DMS153 (cell line): ENCODE measurements around the gene DSC2.
"Not testable (repeated sequence)": the region's sequence is repeated elsewhere in the genome, so short reads cannot be mapped to it uniquely, and the experiment has no call there.

Experiments
- DNase-seq: peaks from one replicate; lab custom pipeline; 2025; lab: John Stamatoyannopoulos, UW

Gene DSC2

DNA sequence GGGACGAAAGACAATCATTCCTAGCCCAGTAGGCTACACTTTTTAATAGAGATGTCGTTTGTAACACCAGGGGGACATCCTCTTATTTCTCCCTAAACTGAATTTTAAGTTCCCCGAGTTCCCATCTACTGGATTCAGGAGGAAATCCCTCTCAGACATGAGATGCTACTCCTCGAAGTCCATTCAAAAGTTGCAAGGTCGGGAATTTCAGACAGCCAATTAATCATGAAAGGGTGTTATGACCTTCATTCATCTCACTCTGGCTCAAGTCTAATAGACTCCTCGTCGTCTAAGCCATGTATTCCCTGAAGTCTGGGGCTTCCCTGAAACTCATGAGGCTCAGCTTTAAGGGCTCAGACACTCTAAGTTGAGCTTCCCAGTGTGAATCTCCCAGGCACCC is 58.5 kb downstream of the DSC2 start:
- no peak for DNase-seq

DNA sequence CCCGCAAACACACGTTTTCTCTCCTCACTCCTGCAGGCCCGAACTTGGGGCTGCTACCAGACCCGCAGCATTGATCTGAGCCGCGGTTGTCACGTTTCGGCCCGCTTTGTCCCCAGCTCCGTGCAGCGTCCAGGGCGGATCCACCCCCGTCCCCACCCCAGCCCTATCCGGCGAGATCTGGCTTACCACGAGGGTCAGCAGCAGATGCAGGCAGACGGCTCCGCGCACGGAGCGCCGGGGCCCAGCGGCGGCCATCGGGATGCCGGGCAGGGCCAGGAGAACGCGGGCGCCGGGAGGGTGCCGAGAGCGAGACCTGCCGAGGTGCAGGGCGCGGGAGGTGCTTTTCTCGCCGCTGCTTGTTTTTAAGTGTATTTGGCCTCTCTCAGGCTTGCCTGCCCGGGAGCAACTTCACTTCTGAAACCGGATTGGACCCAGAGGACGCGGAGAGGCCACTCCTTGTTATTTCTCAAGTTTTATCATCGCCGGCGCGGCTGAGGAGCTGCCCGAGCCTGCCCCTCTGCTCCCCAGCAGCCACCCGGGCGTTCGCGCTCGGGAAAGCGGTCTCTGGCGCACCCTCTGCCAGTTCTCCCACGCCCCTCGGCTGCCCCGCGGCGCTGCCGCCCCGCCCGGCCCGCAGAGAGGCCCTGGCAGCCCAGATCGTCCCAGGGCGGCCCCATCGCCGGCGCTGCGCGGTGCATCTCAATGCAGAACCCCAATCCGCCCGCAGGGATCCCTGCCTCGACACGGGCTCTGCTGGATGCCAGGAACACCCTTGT is 59.6 kb downstream of the DSC2 start, which contains the start of gene DSC3:
Gene DSC3 (minus strand): TSS at position 337 of the 776 bp plus-strand sequence. CDS start 82 bp downstream, at position 255.
- no peak for DNase-seq

DNA sequence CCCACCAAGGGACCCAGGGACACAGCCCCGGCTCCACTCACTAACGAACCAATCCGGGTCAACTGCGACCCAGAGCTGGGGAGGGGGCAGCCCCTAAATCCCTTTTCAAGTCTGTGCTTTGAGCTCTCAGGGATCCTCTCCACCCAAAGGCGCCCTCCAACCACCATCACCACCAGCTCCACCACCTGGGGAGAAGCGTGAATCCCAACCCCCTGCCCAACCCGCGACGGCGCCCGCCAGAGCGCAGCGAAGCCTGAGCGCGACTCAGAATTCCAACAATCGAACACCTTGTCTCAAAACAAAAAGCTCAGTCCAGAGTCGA is 60.2 kb downstream of the DSC2 start:
- no peak for DNase-seq

DNA sequence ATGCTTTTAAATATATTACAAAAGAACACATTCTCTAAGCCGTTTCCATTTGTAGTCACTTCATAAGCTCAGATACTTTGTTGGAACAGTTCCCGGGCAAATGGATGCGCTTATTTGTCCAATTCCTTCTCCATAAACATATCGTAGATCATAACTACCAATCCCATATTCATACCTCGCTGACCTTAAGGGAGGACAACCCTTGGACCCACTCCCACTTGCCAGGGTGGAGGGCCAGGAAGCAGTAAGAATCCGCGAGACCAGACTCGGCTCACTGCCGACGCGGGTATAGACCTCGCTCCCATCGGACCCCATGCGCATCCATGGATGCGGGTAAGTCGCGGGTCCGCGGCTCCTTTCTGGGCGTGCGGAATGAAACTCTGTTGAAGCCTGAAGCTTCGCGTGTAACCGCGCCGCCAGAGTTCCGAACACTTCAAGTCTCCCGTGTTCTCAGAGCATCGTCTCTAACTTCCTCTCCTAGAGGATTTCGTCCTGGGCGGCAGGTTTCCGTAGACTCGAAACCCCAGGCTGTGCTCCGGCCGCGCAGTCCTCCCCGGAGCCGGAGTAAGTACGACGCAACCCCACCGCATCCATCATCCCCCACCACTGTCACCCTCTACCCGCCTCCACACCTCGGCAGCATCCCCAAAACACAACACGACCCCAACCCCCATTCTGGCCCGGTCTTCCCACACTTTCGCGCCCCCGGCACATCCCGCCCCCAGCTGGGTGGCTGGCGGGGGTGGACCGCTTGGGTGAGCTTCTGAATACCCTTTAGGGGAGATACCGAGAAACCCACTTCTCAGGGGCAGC is 60.7 kb downstream of the DSC2 start:
- no peak for DNase-seq

DNA sequence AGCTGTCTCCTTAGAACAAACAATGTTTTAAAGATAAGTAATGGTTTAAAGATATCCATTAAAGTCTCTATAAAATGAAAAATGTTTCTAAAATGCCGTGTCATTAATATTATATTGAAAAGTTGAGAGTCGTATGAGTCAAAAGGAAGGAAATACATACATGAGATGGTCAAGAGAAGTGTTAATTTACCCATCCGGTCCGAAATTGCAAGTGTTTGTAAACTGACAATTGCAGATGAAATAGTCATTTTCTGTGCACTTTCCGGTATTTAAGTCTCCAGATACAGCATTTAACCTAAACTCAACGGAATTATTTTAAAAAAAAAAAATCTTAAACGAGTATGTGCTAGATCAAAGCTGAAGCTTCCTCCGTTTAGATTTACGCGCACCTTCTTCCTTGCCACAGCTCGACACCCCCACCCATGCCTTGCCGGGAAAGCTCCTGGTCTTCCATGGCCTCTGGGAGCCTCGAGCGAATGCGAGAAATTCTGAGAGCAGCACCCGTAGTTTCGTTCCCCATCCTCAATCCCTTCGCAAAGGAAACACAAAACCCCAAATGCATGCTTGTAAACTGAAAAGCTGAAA is 61.4 kb downstream of the DSC2 start:
- no peak for DNase-seq

DNA sequence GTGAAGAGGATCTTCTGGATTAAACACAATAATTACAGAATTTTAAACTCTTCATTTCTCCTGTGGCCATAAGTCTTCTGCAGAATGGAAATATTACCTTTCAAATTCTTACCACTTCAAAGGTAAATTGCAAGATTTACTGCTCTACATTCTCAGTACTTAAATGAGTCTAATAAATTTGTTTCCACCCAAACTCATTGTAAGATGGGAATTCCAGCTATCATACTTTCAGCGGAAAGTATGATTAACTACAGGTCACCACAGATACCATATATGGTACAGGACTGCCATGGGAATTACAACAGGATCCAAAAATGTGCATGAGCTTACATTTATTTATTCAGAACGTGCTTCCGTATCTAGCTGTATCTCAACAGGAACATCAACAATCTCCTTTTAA is 62.8 kb downstream of the DSC2 start:
- no peak for DNase-seq

DNA sequence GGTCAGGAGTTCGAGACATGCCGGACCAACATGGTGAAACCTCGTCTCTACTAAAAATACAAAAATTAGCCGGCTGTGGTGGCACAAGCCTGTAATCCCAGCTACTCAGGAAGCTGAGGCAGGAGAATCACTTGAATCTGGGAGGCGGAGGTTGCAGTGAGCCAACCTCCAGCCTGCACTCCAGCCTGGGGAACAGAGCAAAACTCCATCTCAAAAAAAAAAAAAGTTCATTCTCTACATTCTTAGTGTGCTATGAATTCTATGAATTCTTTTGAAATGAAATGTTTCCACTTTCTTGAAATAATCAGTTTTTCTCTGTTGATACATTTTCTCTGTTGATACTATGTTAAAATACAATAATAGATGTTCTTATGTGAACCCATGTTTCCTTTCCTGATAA is 64.5 kb downstream of the DSC2 start:
- not testable (repeated sequence) for DNase-seq

DNA sequence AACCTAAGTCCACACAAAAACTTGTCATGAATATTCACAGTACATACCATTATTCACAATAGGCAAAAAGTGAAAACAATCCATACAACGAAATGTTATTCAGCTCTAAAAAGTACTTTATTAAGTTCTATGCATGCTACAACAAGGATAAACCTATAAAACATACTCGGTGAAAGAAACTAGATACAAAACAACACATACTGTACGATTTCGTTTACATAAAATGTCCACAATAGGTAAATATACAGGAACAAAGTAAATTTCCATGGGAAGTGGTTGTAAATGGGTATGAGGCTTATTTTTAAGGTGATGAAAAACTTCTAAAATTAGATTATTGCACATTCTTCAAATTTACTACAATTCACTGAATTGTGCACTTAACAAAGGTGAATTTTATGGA is 67.7 kb downstream of the DSC2 start:
- no peak for DNase-seq

DNA sequence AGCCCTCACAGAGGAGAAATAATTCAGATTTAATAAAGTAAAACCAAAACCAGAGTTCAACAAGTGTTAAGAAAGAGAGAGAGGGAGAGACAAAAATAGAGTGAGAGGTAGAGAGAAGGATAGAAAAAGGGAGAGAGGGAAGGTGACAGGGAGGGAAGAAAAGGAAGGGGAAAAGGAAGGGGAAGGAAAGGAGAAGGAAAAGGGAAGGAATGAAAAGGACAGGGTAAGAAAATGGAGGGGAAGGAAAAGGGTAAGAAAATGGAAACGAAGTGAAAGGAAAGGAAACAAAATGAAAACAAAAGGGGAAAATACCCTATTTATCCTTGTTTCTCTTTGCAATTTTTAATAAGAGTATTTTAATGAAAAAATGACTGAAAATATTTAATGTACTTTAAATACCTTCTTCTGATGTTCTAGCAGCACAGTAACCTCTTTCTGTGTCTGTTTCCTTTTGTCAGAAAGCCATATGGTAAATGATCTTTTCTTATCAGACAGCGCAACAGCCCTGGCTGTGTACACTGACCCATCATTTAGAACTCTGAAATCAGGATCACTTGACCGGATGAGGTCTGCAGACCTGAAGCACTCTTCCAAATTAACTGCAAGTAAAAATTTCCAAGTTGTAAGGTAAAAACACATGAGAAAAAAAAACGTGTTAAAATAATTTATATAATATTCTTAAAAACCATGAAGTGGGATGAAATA is 71.5 kb downstream of the DSC2 start:
- DNase-seq = no peak

DNA sequence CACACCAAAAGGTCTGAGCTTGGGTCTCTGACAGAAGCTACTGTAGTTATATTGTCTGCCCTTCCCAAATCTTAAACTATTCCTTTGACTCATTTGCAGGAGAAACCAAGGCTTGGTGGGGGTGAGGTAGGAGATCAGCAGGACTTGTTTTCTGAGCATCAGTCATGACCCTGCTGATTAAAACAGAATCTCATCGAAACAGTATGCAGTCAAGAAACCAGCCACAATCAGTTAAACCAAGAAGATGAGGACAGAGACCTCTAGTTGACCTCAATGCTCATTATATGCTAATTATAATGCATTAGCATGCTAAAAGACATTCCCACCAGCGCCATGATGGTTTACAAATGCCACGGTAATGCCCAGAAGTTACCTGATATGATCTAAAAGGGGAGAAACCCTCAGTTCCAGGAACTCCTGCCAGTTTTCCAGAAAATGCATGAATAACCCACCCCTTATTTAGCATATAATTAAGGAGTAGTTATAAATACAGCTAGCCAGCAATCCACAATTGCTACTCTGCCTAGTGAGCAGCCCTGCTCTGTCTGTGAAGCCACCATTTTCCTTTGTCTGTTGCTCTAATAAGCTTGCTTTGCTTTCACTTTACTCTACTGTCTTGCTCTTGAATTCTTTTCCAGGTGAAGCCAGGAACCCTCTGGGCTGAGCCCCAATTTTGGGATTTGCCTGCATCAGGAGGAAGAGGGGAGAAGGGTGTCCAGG is 86.3 kb downstream of the DSC2 start:
- no peak for DNase-seq

DNA sequence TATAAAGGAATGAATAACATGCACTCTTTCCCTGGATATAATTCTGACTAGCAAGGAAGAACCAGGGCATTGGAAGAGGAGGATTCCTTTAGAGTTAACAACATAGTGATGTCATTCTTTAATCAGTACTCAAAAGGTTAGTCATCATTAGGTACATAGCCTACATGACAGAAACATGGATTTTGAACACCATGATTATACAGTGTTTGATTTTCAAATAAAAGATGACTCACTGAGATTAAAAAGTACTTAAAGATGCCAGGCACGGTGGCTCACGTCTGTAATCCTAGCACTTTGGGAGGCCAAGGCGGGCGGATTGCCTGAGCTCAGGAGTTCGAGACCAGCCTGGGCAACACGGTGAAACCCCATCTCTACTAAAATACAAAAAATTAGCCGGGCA is 90.8 kb downstream of the DSC2 start:
- not testable (repeated sequence) for DNase-seq

DNA sequence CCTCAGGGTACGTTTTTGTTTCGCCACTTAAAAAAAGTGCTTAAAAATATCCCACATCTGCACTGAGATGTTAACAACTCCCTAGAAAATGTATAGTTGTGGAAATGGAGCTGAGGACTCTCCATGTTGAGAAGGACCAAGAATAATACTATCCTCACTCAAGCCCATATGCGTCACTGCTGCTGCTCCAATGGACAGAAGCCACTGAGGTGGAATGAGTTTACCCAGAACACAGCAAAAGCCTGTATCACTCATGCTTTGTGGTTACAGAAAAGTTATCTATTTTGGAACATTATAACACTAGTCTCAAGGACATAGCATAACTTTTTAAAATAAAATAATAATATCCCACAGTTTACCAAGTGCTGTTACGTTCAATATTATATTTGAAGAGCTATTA is 91.6 kb downstream of the DSC2 start:
- no peak for DNase-seq
